ENCODE measurements around the gene CD276.

Gene CD276

GRCh38 chr15:73747847-73748590 lies 63.8 kb downstream of the CD276 start:
- DNase-seq (ENCODE audit: low read depth in 2 of 2): no peak

GRCh38 chr15:73748730-73749129 lies 64.5 kb downstream of the CD276 start:
- DNase-seq (ENCODE audit: low read depth in 2 of 2): no peak

- DNase-seq (ENCODE audit: low read depth in 2 of 2): no peak
Measured at GRCh38 chr15:73749533-73749932, 65.3 kb downstream of the CD276 start.

- DNase-seq (ENCODE audit: low read depth in 2 of 2): no peak
Measured at GRCh38 chr15:73749971-73750370, 65.8 kb downstream of the CD276 start.

- DNase-seq (ENCODE audit: low read depth in 2 of 2): no peak
Measured at GRCh38 chr15:73750438-73750837, 66.3 kb downstream of the CD276 start.

- DNase-seq (ENCODE audit: low read depth in 2 of 2): no peak
Measured at GRCh38 chr15:73750951-73751350, 66.8 kb downstream of the CD276 start.

- DNase-seq (ENCODE audit: low read depth in 2 of 2): no peak
Measured at GRCh38 chr15:73751511-73751898, 67.3 kb downstream of the CD276 start.

- DNase-seq (ENCODE audit: low read depth in 2 of 2): no peak
Measured at GRCh38 chr15:73751899-73752805, 68.0 kb downstream of the CD276 start.

- no peak for DNase-seq (ENCODE audit: low read depth in 2 of 2)
Measured at GRCh38 chr15:73752806-73753193, 68.6 kb downstream of the CD276 start.

GRCh38 chr15:73753250-73754130 lies 69.3 kb downstream of the CD276 start, which contains the start of gene INSYN1:
Gene INSYN1, minus strand, starts transcription at chr15:73753351. Its CDS starts 2,221 bp downstream, at chr15:73751130.
- no peak for DNase-seq (ENCODE audit: low read depth in 2 of 2)

GRCh38 chr15:73754461-73754860 lies 70.3 kb downstream of the CD276 start:
- DNase-seq (ENCODE audit: low read depth in 2 of 2): no peak

GRCh38 chr15:73755481-73755880 lies 71.3 kb downstream of the CD276 start:
- no peak for DNase-seq (ENCODE audit: low read depth in 2 of 2)

GRCh38 chr15:73755946-73756345 lies 71.8 kb downstream of the CD276 start:
- no peak for DNase-seq (ENCODE audit: low read depth in 2 of 2)

GRCh38 chr15:73756390-73756789 lies 72.2 kb downstream of the CD276 start:
- no peak for DNase-seq (ENCODE audit: low read depth in 2 of 2)

GRCh38 chr15:73756947-73757513 lies 72.8 kb downstream of the CD276 start:
- no peak for DNase-seq (ENCODE audit: low read depth in 2 of 2)

- no peak for DNase-seq (ENCODE audit: low read depth in 2 of 2)
Measured at GRCh38 chr15:73757571-73757970, 73.4 kb downstream of the CD276 start.

GRCh38 chr15:73758461-73758860 lies 74.3 kb downstream of the CD276 start:
- DNase-seq (ENCODE audit: low read depth in 2 of 2): no peak

GRCh38 chr15:73760330-73761329 lies 76.4 kb downstream of the CD276 start:
- DNase-seq (ENCODE audit: low read depth in 2 of 2): no peak

- no peak for DNase-seq (ENCODE audit: low read depth in 2 of 2)
Measured at GRCh38 chr15:73763931-73764330, 79.7 kb downstream of the CD276 start.
